GM12801 (cell line): Measurements from ENCODE around the gene TTYH1.

Experiments used
- TF ChIP-seq, protein P1 (sequence below): IDR thresholded peaks from one replicate; pipeline ENCODE4 v1.5.1; 2011; ENCODE audit warnings: control low read depth; ENCODE audit not compliant: insufficient read length; ENCODE audit errors: extremely low read depth

TTYH1 gene

DNA sequence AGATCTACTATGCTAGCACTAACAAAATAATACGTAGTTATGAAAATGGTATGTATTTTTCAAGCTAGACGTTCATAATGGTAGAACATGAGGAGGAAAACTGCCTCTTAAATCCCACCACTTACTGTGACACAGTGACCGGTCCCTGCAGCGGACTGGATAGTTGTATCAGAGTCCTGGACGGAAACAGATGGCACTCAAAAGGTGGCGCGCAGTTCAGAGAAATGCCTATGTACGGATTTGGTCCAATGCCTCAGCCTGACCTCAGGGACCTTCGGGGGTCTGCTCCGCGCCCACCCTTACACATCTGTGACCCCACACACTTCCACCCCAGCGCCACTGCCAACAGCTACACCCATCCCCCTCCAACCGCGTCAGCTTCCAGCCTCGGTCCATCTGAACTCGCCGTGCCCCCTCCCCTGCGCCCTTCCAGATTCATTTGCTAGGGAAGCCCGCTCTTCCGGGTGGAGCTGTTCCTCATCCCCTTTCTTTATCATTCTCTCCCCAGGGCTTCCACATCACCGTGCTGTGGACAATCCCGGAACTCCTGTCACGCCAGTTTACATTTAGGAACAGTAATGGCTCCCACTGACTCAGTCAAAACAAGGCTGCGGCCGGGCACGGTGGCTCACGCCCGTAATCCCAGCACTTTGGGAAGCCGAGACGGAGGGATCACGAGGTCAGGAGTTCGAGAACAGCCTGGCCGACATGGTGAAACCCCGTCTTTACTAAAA, 32.9 kb downstream of the TTYH1 start:
- TF ChIP-seq, protein P1, sequence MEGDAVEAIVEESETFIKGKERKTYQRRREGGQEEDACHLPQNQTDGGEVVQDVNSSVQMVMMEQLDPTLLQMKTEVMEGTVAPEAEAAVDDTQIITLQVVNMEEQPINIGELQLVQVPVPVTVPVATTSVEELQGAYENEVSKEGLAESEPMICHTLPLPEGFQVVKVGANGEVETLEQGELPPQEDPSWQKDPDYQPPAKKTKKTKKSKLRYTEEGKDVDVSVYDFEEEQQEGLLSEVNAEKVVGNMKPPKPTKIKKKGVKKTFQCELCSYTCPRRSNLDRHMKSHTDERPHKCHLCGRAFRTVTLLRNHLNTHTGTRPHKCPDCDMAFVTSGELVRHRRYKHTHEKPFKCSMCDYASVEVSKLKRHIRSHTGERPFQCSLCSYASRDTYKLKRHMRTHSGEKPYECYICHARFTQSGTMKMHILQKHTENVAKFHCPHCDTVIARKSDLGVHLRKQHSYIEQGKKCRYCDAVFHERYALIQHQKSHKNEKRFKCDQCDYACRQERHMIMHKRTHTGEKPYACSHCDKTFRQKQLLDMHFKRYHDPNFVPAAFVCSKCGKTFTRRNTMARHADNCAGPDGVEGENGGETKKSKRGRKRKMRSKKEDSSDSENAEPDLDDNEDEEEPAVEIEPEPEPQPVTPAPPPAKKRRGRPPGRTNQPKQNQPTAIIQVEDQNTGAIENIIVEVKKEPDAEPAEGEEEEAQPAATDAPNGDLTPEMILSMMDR = no peak

DNA sequence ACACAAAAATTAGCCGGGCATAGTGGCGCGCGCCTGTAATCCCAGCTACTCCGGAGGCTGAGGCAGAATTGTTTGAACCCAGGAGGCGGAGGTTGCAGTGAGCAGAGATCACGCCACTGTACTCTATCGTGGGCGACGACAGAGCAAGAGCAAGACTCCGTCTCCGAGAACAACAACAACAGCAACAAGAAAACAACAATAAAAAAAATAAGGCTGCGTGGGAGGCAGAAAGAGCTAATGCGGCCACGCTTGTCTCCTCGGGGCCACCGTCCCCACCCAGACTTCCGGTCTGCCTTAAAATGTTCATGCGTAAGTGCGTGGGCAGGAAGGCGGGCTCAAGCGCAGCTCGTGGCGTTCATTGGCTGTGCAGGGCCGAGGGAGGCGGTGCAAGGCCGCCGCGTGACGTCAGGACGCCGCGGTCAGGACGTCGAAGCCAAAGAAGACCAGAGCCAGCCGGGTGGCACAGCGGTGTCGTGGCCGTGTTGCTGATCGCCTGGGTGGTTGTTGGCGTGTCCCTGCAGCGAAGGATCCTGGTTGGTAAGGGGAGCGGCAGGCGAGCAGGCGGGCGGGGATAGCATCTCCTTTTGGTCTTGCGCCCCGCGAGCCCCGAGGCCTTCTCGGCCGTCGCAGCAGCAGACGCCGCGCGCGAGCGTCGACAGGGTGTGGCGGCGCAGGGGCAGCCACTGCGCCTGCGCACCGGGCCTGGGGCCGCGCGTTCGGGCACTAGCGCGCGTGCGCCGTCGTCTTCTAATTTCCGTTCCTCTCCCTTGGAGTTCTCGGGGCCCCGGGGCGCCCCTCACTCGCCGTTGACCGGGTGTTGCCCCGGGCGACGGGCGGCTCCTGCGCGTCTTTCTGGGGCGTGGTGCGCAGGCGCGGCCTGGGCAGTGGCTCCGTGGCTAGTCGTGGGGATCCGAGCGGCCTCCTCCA, 33.8 kb downstream of the TTYH1 start, which contains the start of gene LENG8:
TSS of gene LENG8 (plus strand) at position 426 of the 927 bp plus-strand sequence. CDS start 2,146 bp downstream, outside the sequence.
- TF ChIP-seq, protein P1 = no peak

DNA sequence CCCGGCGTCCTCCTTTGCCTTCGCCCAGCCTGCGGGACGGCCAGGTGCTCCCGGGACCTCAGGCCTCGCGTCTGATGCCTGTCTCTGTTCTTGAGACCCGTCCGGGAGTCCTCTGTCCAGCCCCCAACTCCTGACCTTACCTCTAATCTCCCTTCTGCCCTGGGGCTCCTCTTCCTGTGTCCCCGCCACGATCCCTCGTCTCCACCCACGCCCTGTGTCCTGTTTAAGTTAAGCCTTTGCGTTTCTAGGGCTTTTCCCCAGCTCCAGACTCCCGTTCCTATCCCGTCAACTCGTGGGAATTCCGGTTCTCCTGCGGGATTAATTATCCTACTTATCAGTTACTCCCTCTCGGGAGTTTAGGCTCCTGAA, 34.4 kb downstream of the TTYH1 start:
- TF ChIP-seq, protein P1 = no peak

DNA sequence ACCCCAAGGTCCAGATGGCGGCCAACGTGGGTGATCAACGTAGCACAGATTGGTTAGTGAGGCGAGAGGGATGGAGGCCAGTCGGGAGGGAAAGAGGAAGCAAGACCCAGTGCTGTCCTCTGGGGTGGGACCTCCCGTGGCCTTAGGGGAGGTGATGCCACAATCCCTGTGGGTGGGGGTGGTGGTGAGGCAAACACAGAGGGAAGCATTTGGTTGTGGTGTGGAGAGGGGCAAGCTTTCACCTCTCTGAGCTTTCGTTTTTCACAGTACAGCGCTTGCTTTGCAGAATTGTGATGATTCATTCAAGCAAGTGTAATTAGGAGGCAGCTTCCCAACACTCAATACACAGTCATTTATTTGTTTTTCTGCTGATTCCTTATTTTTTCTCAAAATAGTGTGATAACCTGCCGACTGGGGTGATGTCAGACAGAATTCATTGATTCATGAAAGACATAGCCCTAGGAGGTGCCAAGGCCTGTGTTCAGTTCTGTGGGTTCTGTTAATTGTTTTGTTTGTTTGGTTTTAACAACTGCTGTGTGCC, 36.1 kb downstream of the TTYH1 start:
- TF ChIP-seq, protein P1 = no peak

DNA sequence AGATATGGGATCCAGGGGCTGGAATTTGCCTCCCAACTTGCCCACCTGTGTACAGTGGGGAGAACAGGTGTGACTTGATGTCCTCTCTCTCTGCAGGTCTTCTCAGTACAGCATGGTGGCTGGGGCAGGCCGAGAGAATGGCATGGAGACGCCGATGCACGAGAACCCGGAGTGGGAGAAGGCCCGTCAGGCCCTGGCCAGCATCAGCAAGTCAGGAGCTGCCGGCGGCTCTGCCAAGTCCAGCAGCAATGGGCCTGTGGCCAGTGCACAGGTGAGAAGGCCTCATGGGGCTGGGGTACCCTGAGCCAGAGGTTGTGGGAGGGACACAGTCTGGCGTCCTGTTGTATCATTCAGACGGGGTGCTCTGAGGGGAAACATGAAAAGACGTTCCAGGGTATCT, 36.7 kb downstream of the TTYH1 start:
- TF ChIP-seq, protein P1 = no peak

DNA sequence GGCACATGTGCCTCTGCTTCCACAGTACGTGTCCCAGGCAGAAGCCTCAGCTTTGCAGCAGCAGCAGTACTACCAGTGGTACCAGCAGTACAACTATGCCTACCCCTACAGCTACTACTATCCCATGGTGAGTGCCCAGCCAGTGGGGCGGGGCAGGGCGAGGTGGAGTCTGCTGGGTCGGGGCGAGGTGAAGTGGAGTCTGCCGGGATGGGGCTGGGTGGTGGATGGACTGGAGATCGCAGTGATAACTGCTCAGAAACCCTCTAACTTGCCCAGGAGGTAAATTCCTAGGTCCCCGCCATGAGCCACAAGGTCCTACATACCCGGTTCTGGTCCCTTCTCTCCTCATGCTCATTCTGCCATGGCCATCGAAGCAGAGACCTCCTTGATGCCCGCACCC, 37.4 kb downstream of the TTYH1 start:
- TF ChIP-seq, protein P1 = no peak
